NCI-H748 (cell line): ENCODE measurements around the gene PCOLCE2.

Experiments
- DNase-seq: peaks from one replicate; lab custom pipeline; 2025; ENCODE audit not compliant: unreplicated experiment; lab: John Stamatoyannopoulos, UW

Gene PCOLCE2

GRCh38 chr3:142817356-142817755, 71.5 kb downstream of the PCOLCE2 start:
- DNase-seq, result no peak

DNA sequence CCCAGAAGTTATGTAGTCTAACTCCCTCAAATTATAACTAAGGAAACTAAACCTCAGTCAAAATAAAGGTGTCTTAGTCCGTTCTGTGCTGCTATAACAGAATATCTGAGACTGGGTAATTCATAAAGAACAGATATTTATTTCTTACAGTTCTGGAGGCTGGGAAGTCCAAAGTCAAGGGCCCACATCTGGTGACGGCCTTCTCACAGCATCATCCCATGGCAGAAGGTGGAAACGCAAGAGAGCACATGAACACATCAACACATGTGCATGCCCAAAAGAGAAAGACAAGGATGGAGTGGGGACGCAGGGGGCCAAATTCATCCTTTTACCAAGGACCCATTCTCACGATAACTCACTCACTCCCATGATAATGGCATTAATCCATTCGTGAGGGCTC, 73.1 kb downstream of the PCOLCE2 start:
- no peak for DNase-seq

GRCh38 chr3:142809259-142809658, 79.6 kb downstream of the PCOLCE2 start:
- no peak for DNase-seq

- DNase-seq, result no peak
Observed at GRCh38 chr3:142808103-142808917, 80.6 kb downstream of the PCOLCE2 start.

- DNase-seq, result no peak
Observed at GRCh38 chr3:142802891-142803290, 86.0 kb downstream of the PCOLCE2 start.

DNA sequence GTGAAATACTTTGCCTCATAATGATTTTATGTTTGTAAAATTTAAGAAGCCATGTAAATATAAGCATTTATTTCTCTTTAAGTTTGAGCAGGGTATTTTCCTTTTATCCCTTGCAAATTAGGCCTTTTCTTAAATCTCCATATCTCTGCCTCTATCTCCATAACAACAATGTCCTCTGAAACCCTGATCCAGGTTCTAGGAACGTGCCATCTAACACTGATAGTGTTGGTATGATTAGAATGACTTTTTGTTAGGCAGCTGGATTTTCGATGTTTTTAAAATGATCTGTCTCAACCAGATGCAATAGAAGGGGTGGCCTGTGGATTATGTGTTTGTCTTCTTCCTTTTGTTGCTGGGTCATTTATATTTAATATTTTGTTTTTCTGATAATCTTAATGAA, 87.1 kb downstream of the PCOLCE2 start:
- no peak for DNase-seq

DNA sequence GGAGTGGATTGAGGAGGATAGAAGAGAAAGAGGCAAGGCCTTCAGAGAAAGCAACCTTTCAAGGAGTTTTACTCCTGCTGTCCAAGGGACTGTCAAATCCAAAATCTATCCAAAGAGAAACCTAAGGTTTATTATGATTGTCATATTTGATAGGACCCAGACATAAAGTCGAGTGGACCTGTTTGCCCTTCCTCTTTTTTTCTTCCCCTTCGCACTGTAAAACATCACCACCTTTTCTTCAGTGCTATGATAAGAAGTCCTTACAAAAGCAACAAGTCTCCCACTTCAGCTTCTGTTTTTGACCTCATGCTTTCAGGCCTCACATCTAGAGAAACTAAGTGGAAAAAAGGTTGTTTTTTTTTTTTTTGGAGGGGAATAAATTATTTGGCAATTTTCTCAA, 92.1 kb downstream of the PCOLCE2 start:
- DNase-seq, result no peak

- DNase-seq, result no peak
Observed at GRCh38 chr3:142795332-142795731, 93.6 kb downstream of the PCOLCE2 start.

GRCh38 chr3:142794508-142794907, 94.4 kb downstream of the PCOLCE2 start:
- DNase-seq, result no peak

DNA sequence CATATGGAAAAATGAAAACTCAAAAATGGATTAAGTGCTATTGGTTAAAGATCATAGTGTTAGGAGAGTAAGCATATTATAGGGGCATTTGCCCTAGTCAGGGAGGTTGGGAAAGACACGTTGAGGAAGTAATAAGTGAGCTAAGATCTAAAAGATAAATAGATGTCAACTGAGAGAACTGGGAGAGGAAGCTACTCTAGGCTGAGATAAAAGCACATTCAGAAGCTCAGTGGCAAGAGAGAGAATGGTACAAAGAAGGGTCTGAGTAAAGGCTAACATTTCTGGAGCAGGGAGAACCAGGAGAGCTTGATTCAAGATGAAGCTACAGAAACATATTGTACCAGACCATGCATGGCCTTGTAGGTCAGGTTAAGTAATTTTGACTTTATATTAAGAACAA, 101.2 kb downstream of the PCOLCE2 start:
- DNase-seq, result no peak

GRCh38 chr3:142785996-142786395, 102.9 kb downstream of the PCOLCE2 start:
- no peak for DNase-seq

- no peak for DNase-seq
Observed at GRCh38 chr3:142784228-142784627, 104.7 kb downstream of the PCOLCE2 start.

DNA sequence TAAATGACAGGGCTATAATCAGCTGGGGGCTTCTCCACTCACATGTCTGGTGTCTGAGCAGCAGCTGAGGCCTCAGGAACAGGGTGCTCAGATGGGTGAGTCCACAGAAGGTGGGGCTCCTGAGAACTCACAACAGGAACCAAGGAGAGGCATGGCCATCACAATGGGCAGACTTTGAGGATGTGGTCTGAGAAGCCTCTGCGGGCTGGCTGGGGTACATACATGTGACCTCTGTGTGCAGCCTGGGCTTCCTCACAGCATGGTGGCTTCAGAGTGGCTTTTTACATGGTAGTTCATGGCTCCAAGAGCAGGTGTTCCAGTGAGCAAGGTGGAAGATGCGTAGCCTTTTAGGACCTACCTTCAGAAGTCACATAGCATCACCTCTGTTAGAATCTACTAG, 106.3 kb downstream of the PCOLCE2 start:
- no peak for DNase-seq

DNA sequence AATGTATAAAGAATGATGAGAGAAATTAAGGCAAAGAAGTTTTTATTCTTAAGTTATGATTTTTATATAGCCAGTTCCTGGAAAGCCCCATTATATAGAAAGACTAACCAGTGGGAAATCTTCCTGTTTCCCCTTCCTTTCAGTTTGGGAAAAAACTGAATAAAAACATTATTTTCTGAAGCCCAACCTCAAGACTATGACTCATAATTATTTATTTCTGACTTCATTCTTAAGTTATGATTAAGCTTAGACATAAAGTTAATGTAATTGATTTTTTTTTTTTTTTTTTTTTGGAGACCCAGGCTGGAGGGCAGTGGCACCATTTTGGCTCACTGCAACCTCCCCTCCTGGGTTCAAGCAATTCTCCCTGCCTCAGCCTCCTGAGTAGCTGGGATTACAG, 109.3 kb downstream of the PCOLCE2 start:
- DNase-seq, result no peak

- DNase-seq, result no peak
Observed at GRCh38 chr3:142778541-142778940, 110.3 kb downstream of the PCOLCE2 start.

- DNase-seq, result no peak
Observed at GRCh38 chr3:142777927-142778326, 111.0 kb downstream of the PCOLCE2 start.

GRCh38 chr3:142768338-142768737, 120.5 kb downstream of the PCOLCE2 start:
- DNase-seq, result no peak
